Thyroid gland (tissue), 4 donors: ENCODE measurements around the gene TAS1R2. TPM values are rescaled to one million over a fixed set of nuclear protein-coding genes. Genes with fewer than 3 reads are reported as not detected.

Experiments used
- DNase-seq, 2 donors: peaks; one replicate each; pipeline ENCODE4 v3.0.0-alpha.2; 2019
- H3K27ac ChIP-seq, 3 donors: fragments of 200-600 bp; sonication (generic); 1 replicate in 2 of 3; 2 replicates in 1 of 3; pipeline ENCODE4 v1.5.1; 2016 to 2019; ENCODE audit warnings: mild to moderate bottlenecking in 1 of 3, moderate library complexity in 1 of 3
- H3K27me3 ChIP-seq: fragments of 200-600 bp; sonication (generic); one replicate; pipeline ENCODE4 v1.5.1; 2019
- H3K36me3 ChIP-seq, 2 donors: fragments of 200-600 bp; sonication (generic); one replicate each; pipeline ENCODE4 v1.5.1; 2016 to 2019
- H3K4me1 ChIP-seq, 2 donors: fragments of 200-600 bp; sonication (generic); one replicate each; pipeline ENCODE4 v1.5.1; 2017 to 2019
- H3K4me3 ChIP-seq, 3 donors: fragments of 200-600 bp; sonication (generic); replicated peaks in 1 of 3; 1 replicate in 2 of 3; 2 replicates in 1 of 3; pipeline ENCODE4 v1.5.1; 2016; ENCODE audit warnings: mild to moderate bottlenecking in 1 of 3
- H3K9me3 ChIP-seq: fragments of 200-600 bp; sonication (generic); one replicate; pipeline ENCODE4 v1.5.1; 2017
- POLR2A ChIP-seq, 2 donors: fragments of 450-650 bp; IDR thresholded peaks; one replicate each; pipeline ENCODE4 v1.6.1; 2017; ENCODE audit warnings: antibody characterized with exemption in 2 of 2, mild to moderate bottlenecking in 2 of 2, moderate library complexity in 1 of 2
- WGBS, 2 donors: methylation state at CpG; one replicate each; pipeline ENCODE4 v1.1.5; 2017; 5-methylcytosine and 5-hydroxymethylcytosine counted together
- intact Hi-C: fragments of 100-400 bp; cut with DNase I; formaldehyde crosslinking; loops from one replicate; pipeline ENCODE4 v1.15.1; 2023
- total RNA-seq, 4 donors: library from RNA; depleted of rRNA; stranded (reverse); fragments of >200 nt; gene quantifications; one replicate each; pipeline ENCODE4 v1.2.3, GENCODE V29; 2016
- TF ChIP-seq, protein P1 (sequence below), 6 experiments: fragments of 200-600 bp in 3 of 6; fragments of 450-650 bp in 3 of 6; sonication (generic) in 3 of 6; IDR thresholded peaks; one replicate each; pipeline ENCODE4 v1.5.1; 2016 to 2019; ENCODE audit warnings: antibody characterized with exemption in 6 of 6, mild to moderate bottlenecking in 2 of 6, inconsistent platforms in 1 of 6, moderate library complexity in 1 of 6

Gene TAS1R2
- total RNA-seq, 4 donors from 2014 or later: not detected

DNA sequence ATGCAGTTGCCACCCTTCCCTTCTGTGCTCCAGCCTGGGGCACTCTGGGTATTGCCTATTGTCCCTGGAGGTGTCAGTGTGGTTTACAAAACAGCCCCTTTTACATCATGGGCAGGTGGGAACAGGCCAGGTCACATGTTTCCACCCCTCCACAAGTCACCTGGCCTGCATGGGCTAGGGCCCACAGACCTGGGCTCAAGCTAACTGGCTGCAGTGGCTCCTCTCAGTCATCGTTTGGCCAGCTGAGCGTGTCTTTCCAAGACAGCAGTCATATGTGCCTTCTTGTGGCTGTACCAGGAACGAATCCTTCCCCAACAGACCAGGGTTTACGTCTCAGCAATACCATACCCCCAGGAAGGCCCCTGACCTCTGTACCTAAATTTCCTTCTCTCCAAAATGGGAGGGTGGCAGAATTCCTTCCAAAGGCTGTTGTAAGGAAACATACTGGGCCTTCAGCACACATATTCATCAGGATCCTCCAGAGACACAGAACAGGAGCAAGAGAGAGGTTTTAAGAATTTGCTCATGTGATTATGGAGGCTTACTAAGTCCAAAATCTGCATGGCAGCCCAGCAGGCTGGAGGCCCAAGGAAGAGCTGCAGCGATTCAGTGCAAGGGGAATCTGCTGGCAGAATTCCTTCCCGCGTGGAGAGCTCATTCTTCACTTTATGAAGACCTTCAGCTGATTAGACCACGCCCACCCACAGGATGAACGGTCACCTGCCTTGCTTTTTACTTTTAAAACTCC lies 10.6 kb upstream of the TAS1R2 start:
- Histone ChIP-seq H3K9me3 (no peaks in the 10 kb centered on the region), H3K4me1 (no peaks in the 10 kb centered on the region), H3K27me3 (no peaks in the 10 kb centered on the region), H3K27ac (no peak overlapping the region), H3K36me3 (no peaks in the 10 kb centered on the region), H3K4me3 (no peak overlapping the region)
- 69 to 75% methylated on average over 9 of the region's 9 CpGs for WGBS, 2 donors
- peak; percentile 23 to 28 for DNase-seq
- intact Hi-C loops: no loop called here
- TF ChIP-seq POLR2A (IDR thresholded peaks at IDR 0.05): no peak
- TF ChIP-seq, protein P1, sequence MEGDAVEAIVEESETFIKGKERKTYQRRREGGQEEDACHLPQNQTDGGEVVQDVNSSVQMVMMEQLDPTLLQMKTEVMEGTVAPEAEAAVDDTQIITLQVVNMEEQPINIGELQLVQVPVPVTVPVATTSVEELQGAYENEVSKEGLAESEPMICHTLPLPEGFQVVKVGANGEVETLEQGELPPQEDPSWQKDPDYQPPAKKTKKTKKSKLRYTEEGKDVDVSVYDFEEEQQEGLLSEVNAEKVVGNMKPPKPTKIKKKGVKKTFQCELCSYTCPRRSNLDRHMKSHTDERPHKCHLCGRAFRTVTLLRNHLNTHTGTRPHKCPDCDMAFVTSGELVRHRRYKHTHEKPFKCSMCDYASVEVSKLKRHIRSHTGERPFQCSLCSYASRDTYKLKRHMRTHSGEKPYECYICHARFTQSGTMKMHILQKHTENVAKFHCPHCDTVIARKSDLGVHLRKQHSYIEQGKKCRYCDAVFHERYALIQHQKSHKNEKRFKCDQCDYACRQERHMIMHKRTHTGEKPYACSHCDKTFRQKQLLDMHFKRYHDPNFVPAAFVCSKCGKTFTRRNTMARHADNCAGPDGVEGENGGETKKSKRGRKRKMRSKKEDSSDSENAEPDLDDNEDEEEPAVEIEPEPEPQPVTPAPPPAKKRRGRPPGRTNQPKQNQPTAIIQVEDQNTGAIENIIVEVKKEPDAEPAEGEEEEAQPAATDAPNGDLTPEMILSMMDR (IDR thresholded peaks at IDR 0.05): no peak

- WGBS, 2 donors: 79 to 81% methylated on average over 8 to 12 of the region's 12 CpGs
- intact Hi-C loops: no loop called here
- TF ChIP-seq, protein P1 (IDR thresholded peaks at IDR 0.05): no peak
- no peak for TF ChIP-seq POLR2A (IDR thresholded peaks at IDR 0.05)
Measured at GRCh38 chr1:18868801-18869424, 9.5 kb upstream of the TAS1R2 start.

GRCh38 chr1:18868354-18868753 lies 8.9 kb upstream of the TAS1R2 start:
- WGBS, 2 donors: 71 to 88% methylated on average over 5 of the region's 5 CpGs
- intact Hi-C loops: no loop called here
- H3K27me3 ChIP-seq: no peaks in the 10 kb centered on the region
- DNase-seq: no peak
- no peak overlapping the region for H3K27ac ChIP-seq
- no peaks in the 10 kb centered on the region for H3K36me3 ChIP-seq
- no peaks in the 10 kb centered on the region for H3K4me1 ChIP-seq
- TF ChIP-seq, protein P1 (IDR thresholded peaks at IDR 0.05): no peak
- no peak for TF ChIP-seq POLR2A (IDR thresholded peaks at IDR 0.05)
- no peak overlapping the region for H3K4me3 ChIP-seq
- no peaks in the 10 kb centered on the region for H3K9me3 ChIP-seq

More at GRCh38 chr1:18868801-18869424, 9.5 kb upstream of the TAS1R2 start:
- Histone ChIP-seq H3K9me3 (no peaks in the 10 kb centered on the region), H3K4me3 (no peak overlapping the region), H3K36me3 (no peaks in the 10 kb centered on the region), H3K27me3 (no peaks in the 10 kb centered on the region), H3K4me1 (no peaks in the 10 kb centered on the region), H3K27ac (no peak overlapping the region)
- no peak for DNase-seq

GRCh38 chr1:18866846-18867245 lies 7.4 kb upstream of the TAS1R2 start:
- H3K4me1 ChIP-seq: no peaks in the 10 kb centered on the region
- TF ChIP-seq, protein P1 (IDR thresholded peaks at IDR 0.05): no peak
- no peak for TF ChIP-seq POLR2A (IDR thresholded peaks at IDR 0.05)
- H3K4me3 ChIP-seq: no peak overlapping the region
- DNase-seq: no peak
- no peaks in the 10 kb centered on the region for H3K27me3 ChIP-seq
- WGBS, 2 donors: 79 to 84% methylated on average over 3 of the region's 3 CpGs
- no peaks in the 10 kb centered on the region for H3K9me3 ChIP-seq
- H3K36me3 ChIP-seq: no peaks in the 10 kb centered on the region
- intact Hi-C loops: no loop called here
- no peak overlapping the region for H3K27ac ChIP-seq

DNA sequence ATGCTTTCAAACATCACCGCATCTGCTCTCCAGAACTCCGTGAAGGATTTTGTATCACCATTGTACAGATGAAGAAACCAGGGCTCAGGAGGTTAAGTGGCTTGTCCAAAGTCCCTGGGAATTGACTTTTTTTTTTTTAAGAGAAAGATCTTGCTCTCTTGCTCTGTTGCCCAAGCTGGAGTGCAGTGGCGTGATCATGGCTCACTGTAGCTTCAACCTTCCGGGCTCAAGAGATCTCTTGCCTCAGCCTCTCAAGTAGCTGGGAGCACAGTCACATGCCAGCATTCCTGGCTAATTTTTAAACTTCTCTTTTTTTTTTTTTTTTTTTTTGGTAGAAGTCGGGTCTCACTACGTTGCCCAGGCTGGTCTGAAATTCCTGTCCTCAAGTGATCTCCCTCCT lies 6.9 kb upstream of the TAS1R2 start:
- no peak overlapping the region for H3K27ac ChIP-seq
- intact Hi-C loops: no loop called here
- 51 to 54% methylated on average over 6 of the region's 6 CpGs for WGBS, 2 donors
- no peaks in the 10 kb centered on the region for H3K4me1 ChIP-seq
- H3K9me3 ChIP-seq: no peaks in the 10 kb centered on the region
- TF ChIP-seq, protein P1 (IDR thresholded peaks at IDR 0.05): no peak
- no peak for TF ChIP-seq POLR2A (IDR thresholded peaks at IDR 0.05)
- H3K27me3 ChIP-seq: no peaks in the 10 kb centered on the region
- no peaks in the 10 kb centered on the region for H3K36me3 ChIP-seq
- DNase-seq: peak; percentile 33 to 53
- no peak overlapping the region for H3K4me3 ChIP-seq
